ENCODE data around the gene RNF214.
"Not testable (repeated sequence)": the region's sequence is repeated elsewhere in the genome, so short reads cannot be mapped to it uniquely, and the experiment has no call there.

Gene RNF214

GRCh38 chr11:117232092-117232878 is at the start of gene RNF214:
Gene RNF214 (plus strand): TSS chr11:117232671. CDS start chr11:117234273, 1,602 bp downstream.
- peak; percentile 24 for DNase-seq (ENCODE audit: extremely low read depth, low read depth)
- peak; percentile 50 for TF ChIP-seq CTCF (IDR thresholded peaks at IDR 0.05; ENCODE audit: low read depth, low read length)

GRCh38 chr11:117183178-117183577 is 49.3 kb upstream of the RNF214 start:
- DNase-seq (ENCODE audit: extremely low read depth, low read depth): not testable (repeated sequence)

- no peak for DNase-seq (ENCODE audit: extremely low read depth, low read depth)
- no peak for TF ChIP-seq CTCF (IDR thresholded peaks at IDR 0.05; ENCODE audit: low read depth, low read length)
These were observed 48.6 kb upstream of the RNF214 start for GRCh38 chr11:117183724-117184349.

GRCh38 chr11:117185736-117186430 is 46.6 kb upstream of the RNF214 start:
- no peak for TF ChIP-seq CTCF (IDR thresholded peaks at IDR 0.05; ENCODE audit: low read depth, low read length)
- no peak for DNase-seq (ENCODE audit: extremely low read depth, low read depth)

- TF ChIP-seq CTCF (IDR thresholded peaks at IDR 0.05; ENCODE audit: low read depth, low read length): no peak
- no peak for DNase-seq (ENCODE audit: extremely low read depth, low read depth)
These were observed 46.1 kb upstream of the RNF214 start for GRCh38 chr11:117186431-117186761.

GRCh38 chr11:117187007-117187406 is 45.5 kb upstream of the RNF214 start:
- no peak for DNase-seq (ENCODE audit: extremely low read depth, low read depth)
- TF ChIP-seq CTCF (IDR thresholded peaks at IDR 0.05; ENCODE audit: low read depth, low read length): no peak

GRCh38 chr11:117187428-117187798 is 45.1 kb upstream of the RNF214 start:
- no peak for TF ChIP-seq CTCF (IDR thresholded peaks at IDR 0.05; ENCODE audit: low read depth, low read length)

More at GRCh38 chr11:117187428-117187798, 45.1 kb upstream of the RNF214 start:
- DNase-seq (ENCODE audit: extremely low read depth, low read depth): no peak
